Karpas-422 (cell line): ENCODE measurements around the gene TBKBP1. TPM values are rescaled to one million over a fixed set of nuclear protein-coding genes. Genes with fewer than 3 reads are reported as not detected.

Source experiments
- DNase-seq: peaks from one replicate; pipeline ENCODE4 v3.0.0-alpha.2; 2015
- H2AFZ ChIP-seq: fragments of 200-600 bp; sonication (generic); 2 replicates; pipeline ENCODE4 v1.6.1; 2014; ENCODE audit warnings: antibody characterized with exemption, low read length, mixed read lengths
- H3K27ac ChIP-seq: fragments of 200-600 bp; sonication (generic); 2 replicates; pipeline ENCODE4 v1.5.1; 2014; ENCODE audit warnings: mild to moderate bottlenecking, low read length, moderate library complexity
- H3K27me3 ChIP-seq: fragments of 200-600 bp; sonication (generic); 2 replicates; pipeline ENCODE4 v1.6.1; 2014; ENCODE audit warnings: low read length, mixed read lengths
- H3K36me3 ChIP-seq: fragments of 200-600 bp; sonication (generic); 2 replicates; pipeline ENCODE4 v1.6.1; 2014; ENCODE audit warnings: low read length, mixed read lengths; ENCODE audit not compliant: insufficient read depth
- H3K4me1 ChIP-seq: fragments of 200-600 bp; sonication (generic); 2 replicates; pipeline ENCODE4 v1.6.1; 2014; ENCODE audit warnings: mild to moderate bottlenecking, low read length, mixed read lengths
- H3K4me2 ChIP-seq: fragments of 200-600 bp; sonication (generic); 2 replicates; pipeline ENCODE4 v1.6.1; 2014; ENCODE audit warnings: low read length, low read depth, mild to moderate bottlenecking; ENCODE audit not compliant: poor library complexity, severe bottlenecking
- H3K4me3 ChIP-seq: fragments of 200-600 bp; sonication (generic); 2 replicates; pipeline ENCODE4 v1.5.1; 2014; ENCODE audit warnings: mild to moderate bottlenecking, antibody characterized with exemption, low read length, mixed read lengths
- H3K79me2 ChIP-seq: fragments of 200-600 bp; sonication (generic); 2 replicates; pipeline ENCODE4 v1.6.1; 2014; ENCODE audit warnings: mild to moderate bottlenecking, low read length, mixed read lengths
- H3K9ac ChIP-seq: fragments of 200-600 bp; sonication (generic); 2 replicates; pipeline ENCODE4 v1.6.0; 2014; ENCODE audit warnings: low read length
- H3K9me2 ChIP-seq: fragments of 200-600 bp; sonication (generic), shearing (Covaris generic); replicated peaks from 2 replicates; pipeline ENCODE4 v1.6.0; 2014; ENCODE audit warnings: mild to moderate bottlenecking, low read length, moderate library complexity; ENCODE audit not compliant: insufficient read depth
- H3K9me3 ChIP-seq: fragments of 300-700, 200-600 bp; sonication (generic); 2 replicates; pipeline ENCODE4 v1.6.1; 2014; ENCODE audit warnings: low read length, mixed read lengths
- H4K20me1 ChIP-seq: fragments of 200-600 bp; sonication (generic); 2 replicates; pipeline ENCODE4 v1.6.1; 2014; ENCODE audit warnings: mild to moderate bottlenecking, antibody characterized with exemption, low read length, low read depth; ENCODE audit not compliant: insufficient read depth
- total RNA-seq: library from RNA; depleted of rRNA; stranded (reverse); fragments of >200 nt; shearing (Covaris generic); gene quantifications from 2 replicates; pipeline ENCODE4 v1.2.3, GENCODE V29; 2014; ENCODE audit warnings: low replicate concordance; rRNA removed

The TBKBP1 gene
- total RNA-seq, result 0.25 and 0.56 TPM in 2 replicates

GRCh38 chr17:47693731-47694580 is at the start of gene TBKBP1:
Gene TBKBP1 (plus strand): TSS chr17:47694161. CDS start chr17:47696113, 1,952 bp downstream.
- H2AFZ ChIP-seq, result 0 out of 2 replicates have a peak within 1 kb of the TSS, but pooled peaks have one; percentile 51
- H3K4me3 ChIP-seq, result peak within 1 kb of the TSS; percentile 62
- peaks cover 16% of the 10 kb centered on the region for H3K4me1 ChIP-seq
- H3K27ac ChIP-seq, result no peak within 1 kb of the TSS
- H3K36me3 ChIP-seq, result no peaks in the 10 kb centered on the region
- H3K79me2 ChIP-seq, result no peaks in the 10 kb centered on the region
- no peaks in the 10 kb centered on the region for H4K20me1 ChIP-seq
- no peaks in the 10 kb centered on the region for H3K9me3 ChIP-seq
- H3K27me3 ChIP-seq, result no peaks in the 10 kb centered on the region
- H3K9me2 ChIP-seq, result no peaks in the 10 kb centered on the region
- peak within 1 kb of the TSS; percentile 78 for H3K4me2 ChIP-seq
- H3K9ac ChIP-seq, result peak within 1 kb of the TSS; percentile 58
- no peak for DNase-seq

- Histone ChIP-seq H3K4me2 (no peak overlapping the region), H3K4me1 (peaks cover 9% of the 10 kb centered on the region), H3K79me2 (no peaks in the 10 kb centered on the region), H4K20me1 (no peaks in the 10 kb centered on the region), H3K27me3 (no peaks in the 10 kb centered on the region), H3K9ac (no peak overlapping the region), H3K9me2 (no peaks in the 10 kb centered on the region), H3K36me3 (no peaks in the 10 kb centered on the region), H3K9me3 (no peaks in the 10 kb centered on the region), H2AFZ (no peak overlapping the region), H3K4me3 (no peak overlapping the region), H3K27ac (no peak overlapping the region)
- DNase-seq, result no peak
These were observed 49.6 kb upstream of the TBKBP1 start for GRCh38 chr17:47644324-47644723.

- Histone ChIP-seq H3K9me3 (no peaks in the 10 kb centered on the region), H3K27me3 (no peaks in the 10 kb centered on the region), H3K79me2 (peaks cover 36% of the 10 kb centered on the region), H2AFZ (peak within 1 kb of the TSS; percentile 40; the same call in 1 of the 2 replicates), H3K9ac (peak within 1 kb of the TSS; percentile 92), H3K9me2 (no peaks in the 10 kb centered on the region), H3K4me3 (peak within 1 kb of the TSS; percentile 91), H4K20me1 (0 out of 2 replicates have a peak, but pooled peaks cover 4% of the 10 kb centered on the region), H3K36me3 (peaks cover 32% of the 10 kb centered on the region), H3K4me1 (peaks cover 38% of the 10 kb centered on the region), H3K4me2 (peak within 1 kb of the TSS; percentile 100), H3K27ac (peak within 1 kb of the TSS; percentile 94)
- peak; percentile 100 for DNase-seq
These were observed 44.6 kb upstream of the TBKBP1 start, which contains the start of gene KPNB1 for GRCh38 chr17:47649153-47649971. Gene KPNB1 (plus strand): TSS chr17:47649919. CDS start chr17:47650245, 326 bp downstream.

GRCh38 chr17:47649972-47650524 is 43.9 kb upstream of the TBKBP1 start:
- peak overlapping the region; percentile 92 for H3K9ac ChIP-seq
- H3K79me2 ChIP-seq, result peaks cover 43% of the 10 kb centered on the region

GRCh38 chr17:47650525-47651522 is 43.1 kb upstream of the TBKBP1 start:
- H3K9me2 ChIP-seq, result no peaks in the 10 kb centered on the region
- H3K4me1 ChIP-seq, result peaks cover 51% of the 10 kb centered on the region
- no peaks in the 10 kb centered on the region for H3K9me3 ChIP-seq
- no peak overlapping the region for H2AFZ ChIP-seq
- peak overlapping the region; percentile 100 for H3K4me2 ChIP-seq
- peaks cover 51% of the 10 kb centered on the region for H3K79me2 ChIP-seq
- H3K36me3 ChIP-seq, result peaks cover 47% of the 10 kb centered on the region
- H3K4me3 ChIP-seq, result peak overlapping the region; percentile 84
- peak overlapping the region; percentile 94 for H3K27ac ChIP-seq
- H3K9ac ChIP-seq, result peak overlapping the region; percentile 92
- H4K20me1 ChIP-seq, result peaks cover 18% of the 10 kb centered on the region
- peak; percentile 99 for DNase-seq
- no peaks in the 10 kb centered on the region for H3K27me3 ChIP-seq

More at GRCh38 chr17:47649972-47650524, 43.9 kb upstream of the TBKBP1 start:
- Histone ChIP-seq H4K20me1 (peaks cover 10% of the 10 kb centered on the region), H3K9me3 (no peaks in the 10 kb centered on the region), H3K4me3 (peak overlapping the region; percentile 80), H2AFZ (no peak overlapping the region), H3K4me1 (peaks cover 44% of the 10 kb centered on the region), H3K27me3 (no peaks in the 10 kb centered on the region), H3K4me2 (peak overlapping the region; percentile 61), H3K9me2 (no peaks in the 10 kb centered on the region), H3K36me3 (peaks cover 39% of the 10 kb centered on the region), H3K27ac (peak overlapping the region; percentile 79)
- peak; percentile 87 for DNase-seq

- Histone ChIP-seq H4K20me1 (peaks cover 19% of the 10 kb centered on the region), H3K9ac (peak overlapping the region; percentile 91), H3K27me3 (no peaks in the 10 kb centered on the region), H3K9me2 (no peaks in the 10 kb centered on the region), H2AFZ (no peak overlapping the region), H3K9me3 (no peaks in the 10 kb centered on the region), H3K4me1 (peaks cover 55% of the 10 kb centered on the region), H3K27ac (peak overlapping the region; percentile 94), H3K4me2 (peak overlapping the region; percentile 100), H3K4me3 (peak overlapping the region; percentile 84), H3K79me2 (peaks cover 58% of the 10 kb centered on the region), H3K36me3 (peaks cover 53% of the 10 kb centered on the region)
- no peak for DNase-seq
These were observed 42.3 kb upstream of the TBKBP1 start for GRCh38 chr17:47651704-47652103.

- no peak overlapping the region for H2AFZ ChIP-seq
- H3K27me3 ChIP-seq, result no peaks in the 10 kb centered on the region
- H3K36me3 ChIP-seq, result peaks cover 61% of the 10 kb centered on the region
- DNase-seq, result no peak
- no peak overlapping the region for H3K27ac ChIP-seq
- H3K4me1 ChIP-seq, result peaks cover 63% of the 10 kb centered on the region
- no peak overlapping the region for H3K9ac ChIP-seq
- no peaks in the 10 kb centered on the region for H3K9me2 ChIP-seq
- H3K4me3 ChIP-seq, result no peak overlapping the region
- peaks cover 67% of the 10 kb centered on the region for H3K79me2 ChIP-seq
- no peaks in the 10 kb centered on the region for H3K9me3 ChIP-seq
- H3K4me2 ChIP-seq, result peak overlapping the region; percentile 100
- H4K20me1 ChIP-seq, result peaks cover 22% of the 10 kb centered on the region
These were observed 41.4 kb upstream of the TBKBP1 start for GRCh38 chr17:47652570-47652969.
